AG04450 (cell line): ENCODE data around the gene AXL. TPM values are rescaled to one million over a fixed set of nuclear protein-coding genes. Genes with fewer than 3 reads are reported as not detected.

Experiments
- CTCF ChIA-PET: fragments of 300-600, 350-600 bp; formaldehyde crosslinking; extraction: SDS; loops from one replicate; lab custom pipeline; 2022; ENCODE audit warnings: antibody characterized with exemption, inconsistent platforms; lab: Charles Lee
- POLR2A ChIA-PET: fragments of 350-600 bp; formaldehyde crosslinking; extraction: SDS; loops from one replicate; lab custom pipeline; 2021; ENCODE audit warnings: antibody characterized with exemption, inconsistent platforms; lab: Yijun Ruan, JAX
- DNase-seq: peaks from one replicate; pipeline ENCODE4 v3.0.0-alpha.2; 2011; ENCODE audit warnings: low read depth, low spot score
- H3K27ac ChIP-seq: one replicate; pipeline ENCODE4 v1.5.1; 2012; ENCODE audit warnings: low read depth, low read length, control low read depth
- H3K27me3 ChIP-seq: one replicate; pipeline ENCODE4 v1.6.0; 2012; ENCODE audit warnings: low read length; ENCODE audit not compliant: control insufficient read depth, insufficient read depth
- H3K4me3 ChIP-seq: 2 replicates; pipeline ENCODE4 v1.5.1; 2011; ENCODE audit warnings: mild to moderate bottlenecking, low read depth, low read length, control low read depth
- H3K9me3 ChIP-seq: 2 replicates; pipeline ENCODE4 v1.5.1; 2012; ENCODE audit warnings: low read length; ENCODE audit not compliant: control insufficient read depth, insufficient read depth
- CTCF ChIP-seq: IDR thresholded peaks from 2 replicates; pipeline ENCODE4 v1.5.1; 2011; ENCODE audit warnings: low read depth, low read length, control low read depth, inconsistent platforms
- polyA plus RNA-seq: library from polyadenylated mRNA; depleted of rRNA; stranded (reverse); fragments of >200 nt; gene quantifications from 2 replicates; pipeline ENCODE4 v1.2.3, GENCODE V29; 2011

Gene AXL
- polyA plus RNA-seq, 1 experiment, result 210 TPM

DNA sequence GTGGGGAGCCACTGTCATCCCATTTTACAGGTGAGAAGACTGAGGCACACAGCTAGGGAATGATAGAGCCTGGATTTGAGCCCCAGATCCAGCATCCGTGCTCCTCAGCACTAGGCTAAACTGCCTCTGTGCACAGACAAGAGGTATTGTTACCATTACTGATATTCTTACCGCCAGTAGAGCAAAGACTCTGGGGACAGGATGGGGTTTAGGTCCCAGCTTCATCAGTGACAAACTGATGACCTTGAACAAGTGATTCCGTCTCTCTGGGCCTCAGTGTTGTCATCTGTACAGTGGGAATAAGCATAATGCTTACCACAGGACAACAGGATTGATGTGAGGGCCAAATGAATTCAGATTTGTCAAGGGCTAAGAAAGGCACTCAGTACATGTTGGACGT, 16.5 kb downstream of the AXL start:
- POLR2A ChIA-PET, result interaction anchor here (0.7 to 2.4 kb wide), 2 partner anchors 10 to 447 kb away, joined by 3 to 10 read pairs; no protein-coding TSS in a partner anchor
- Histone ChIP-seq H3K27ac (no peak overlapping the region), H3K9me3 (no peaks in the 10 kb centered on the region), H3K27me3 (no peaks in the 10 kb centered on the region), H3K4me3 (no peak overlapping the region)
- DNase-seq, result no peak
- CTCF ChIA-PET, result interaction anchor here (1.4 kb wide), 1 partner anchor 27 kb away, joined by 6 read pairs; no protein-coding TSS in a partner anchor
- no peak for TF ChIP-seq CTCF

DNA sequence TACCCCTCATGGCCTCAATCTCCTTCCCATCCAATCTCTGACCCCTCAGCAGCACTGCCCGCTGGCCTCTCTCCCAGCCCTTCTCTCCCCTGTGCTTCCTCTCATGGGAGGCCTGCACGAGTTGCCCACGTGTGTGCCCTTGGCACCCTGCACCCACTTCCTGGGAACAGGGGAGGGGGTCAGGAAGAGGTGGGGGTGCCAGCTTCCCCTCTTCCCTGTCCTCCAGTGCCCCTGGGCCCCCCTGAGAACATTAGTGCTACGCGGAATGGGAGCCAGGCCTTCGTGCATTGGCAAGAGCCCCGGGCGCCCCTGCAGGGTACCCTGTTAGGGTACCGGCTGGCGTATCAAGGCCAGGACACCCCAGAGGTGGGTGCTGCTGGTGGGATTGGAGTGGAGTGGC, 19.2 kb downstream of the AXL start:
- POLR2A ChIA-PET, result interaction anchor here (0.6 to 1.6 kb wide), 2 partner anchors 12 to 13 kb away, joined by 3 to 7 read pairs; no protein-coding TSS in a partner anchor
- H3K27ac ChIP-seq, result peak overlapping the region; percentile 31
- CTCF ChIA-PET, result no interaction called here

DNA sequence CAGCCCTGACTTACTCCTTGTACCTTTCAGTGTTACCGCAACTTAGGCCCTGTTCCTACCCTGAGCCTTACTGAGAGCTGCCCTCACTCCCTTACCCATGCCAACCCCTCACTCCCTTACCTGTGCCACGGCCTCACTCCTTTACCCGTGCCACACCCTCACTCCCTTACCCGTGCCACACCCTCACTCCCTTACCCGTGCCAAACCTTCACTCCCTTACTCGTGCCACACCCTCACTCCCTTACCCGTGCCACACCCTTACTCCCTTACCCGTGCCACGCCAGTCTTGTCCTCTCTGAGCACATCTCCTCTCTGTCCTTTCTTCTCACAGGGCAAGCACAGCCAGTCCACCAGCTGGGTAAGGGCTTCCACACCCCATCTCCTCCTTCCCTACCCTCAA, 20.3 kb downstream of the AXL start:
- Histone ChIP-seq H3K27me3 (no peaks in the 10 kb centered on the region), H3K9me3 (no peaks in the 10 kb centered on the region), H3K27ac (no peak overlapping the region), H3K4me3 (no peak overlapping the region)
- CTCF ChIA-PET, result no interaction called here
- no peak for DNase-seq
- no peak for TF ChIP-seq CTCF
- POLR2A ChIA-PET, result no interaction called here

More for the DNA sequence above, 19.2 kb downstream of the AXL start:
- no peaks in the 10 kb centered on the region for H3K27me3 ChIP-seq
- no peak for DNase-seq
- no peak for TF ChIP-seq CTCF
- H3K4me3 ChIP-seq, result no peak overlapping the region
- H3K9me3 ChIP-seq, result no peaks in the 10 kb centered on the region

- CTCF ChIA-PET, result no interaction called here
- no peak for TF ChIP-seq CTCF
Measured at GRCh38 chr19:41239961-41240574, 21.0 kb downstream of the AXL start.

DNA sequence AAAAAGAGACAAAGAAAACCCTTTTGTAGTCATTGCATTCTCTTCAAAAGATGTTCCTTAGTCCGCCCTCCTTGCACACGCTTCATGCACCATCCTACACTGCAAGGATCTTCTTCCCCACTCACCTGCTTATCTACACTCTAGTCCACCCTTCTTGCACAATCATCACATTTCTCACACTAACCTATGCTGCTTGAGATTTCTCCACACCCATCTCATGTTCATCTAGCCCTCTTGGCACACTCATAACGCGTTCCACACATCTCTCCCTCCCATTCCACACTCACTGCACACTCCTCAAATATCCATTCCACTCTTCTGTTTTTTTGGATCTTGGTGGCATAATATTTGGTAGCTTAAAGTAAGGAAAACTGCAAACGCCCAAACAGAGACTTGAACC, 22.8 kb downstream of the AXL start:
- no peaks in the 10 kb centered on the region for H3K27me3 ChIP-seq
- H3K27ac ChIP-seq, result no peak overlapping the region
- ChIA-PET POLR2A (interaction anchor here (1.1 to 1.4 kb wide), 3 partner anchors 16 to 23 kb away, joined by 3 to 15 read pairs (median 6); partner anchors contain the start of gene AXL), CTCF (interaction anchor here (0.7 kb wide), 2 partner anchors 111 to 690 kb away, joined by 3 to 6 read pairs; no protein-coding TSS in a partner anchor)
- DNase-seq, result no peak
- no peak overlapping the region for H3K4me3 ChIP-seq
- no peak for TF ChIP-seq CTCF
- H3K9me3 ChIP-seq, result no peaks in the 10 kb centered on the region

More at GRCh38 chr19:41239961-41240574, 21.0 kb downstream of the AXL start:
- Histone ChIP-seq H3K9me3 (no peaks in the 10 kb centered on the region), H3K27me3 (no peaks in the 10 kb centered on the region), H3K27ac (no peak overlapping the region), H3K4me3 (no peak overlapping the region)
- DNase-seq, result no peak
- POLR2A ChIA-PET, result no interaction called here
